ENCODE data around the gene NSUN2.

Gene NSUN2

DNA sequence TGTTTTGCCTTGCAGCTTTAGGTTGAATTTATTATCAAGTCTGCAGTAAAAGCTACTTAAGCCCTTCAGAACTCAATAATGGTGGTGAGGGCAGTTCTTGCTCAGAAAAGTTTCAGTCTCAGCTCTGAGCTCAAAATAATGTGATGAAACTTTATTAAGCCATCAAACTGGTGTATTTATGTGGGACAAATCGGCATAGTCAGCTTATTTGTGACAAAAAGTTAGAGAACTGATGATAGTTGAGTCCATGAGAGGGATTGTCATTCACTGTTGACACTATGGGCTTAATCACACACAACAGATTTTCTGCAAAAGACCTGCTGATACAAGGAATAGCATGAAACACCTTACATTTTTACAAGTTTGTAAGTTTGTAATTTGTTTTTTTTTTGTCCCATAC is 9.8 kb upstream of the NSUN2 start:
- no peak for DNase-seq

DNA sequence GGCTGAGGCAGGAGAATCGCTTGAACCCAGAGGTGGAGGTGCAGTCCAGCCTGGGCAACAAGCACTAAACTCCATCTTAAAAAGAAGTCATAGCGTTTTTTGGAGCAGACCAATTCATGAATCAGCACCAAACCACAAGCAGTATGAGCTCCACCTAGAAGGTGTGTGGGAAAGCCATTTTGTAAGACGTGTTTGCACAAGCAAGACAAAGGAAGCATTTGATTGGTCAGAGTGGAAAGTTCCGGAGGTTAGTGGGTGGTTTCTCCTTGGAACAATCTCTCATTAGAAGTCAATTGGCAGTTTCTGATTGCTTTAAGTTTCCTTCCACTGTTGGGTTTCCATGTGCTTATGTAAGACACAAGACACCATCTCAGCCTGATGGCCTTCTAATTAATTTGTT is 5.4 kb upstream of the NSUN2 start:
- DNase-seq = no peak

DNA sequence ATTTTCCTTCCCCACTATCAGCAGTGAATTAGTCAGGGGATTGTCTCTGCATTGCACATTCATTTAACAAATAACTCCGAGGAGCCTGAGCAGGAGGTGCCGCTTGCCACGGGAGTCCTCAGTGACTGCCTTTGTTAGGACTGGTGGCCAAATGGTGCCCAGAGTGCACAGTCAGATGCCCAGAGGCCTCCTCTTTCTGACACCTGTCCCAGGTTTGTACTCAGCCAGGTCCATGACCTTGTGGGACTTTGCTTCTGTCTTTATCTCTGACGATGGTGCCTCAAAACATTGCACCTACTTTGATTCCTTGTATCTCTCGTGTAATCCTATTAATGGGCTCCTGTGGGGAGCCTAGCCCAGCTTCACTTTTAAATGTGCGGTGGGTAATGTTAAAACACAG is 4.7 kb upstream of the NSUN2 start:
- DNase-seq = no peak

DNA sequence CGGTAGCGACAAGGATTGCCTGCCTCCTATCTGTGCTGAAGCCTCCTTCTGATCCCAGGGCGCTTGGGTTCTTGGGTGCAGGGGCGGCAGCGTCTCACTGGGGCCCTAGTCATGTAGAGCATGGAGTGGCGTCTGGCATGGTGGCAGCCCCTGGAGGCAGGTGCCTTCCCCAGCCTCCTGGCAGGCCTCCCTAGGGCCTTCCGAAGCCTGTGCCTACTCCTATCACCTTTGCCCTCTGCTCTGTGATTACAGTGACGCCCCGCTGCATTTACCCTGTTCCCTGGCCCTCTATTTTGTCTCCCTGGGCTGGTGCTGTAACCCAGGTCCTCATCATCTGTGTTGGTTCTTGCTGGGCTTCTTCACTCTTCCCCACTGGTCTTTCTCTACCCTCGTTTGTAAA is 4.2 kb upstream of the NSUN2 start:
- DNase-seq = no peak

DNA sequence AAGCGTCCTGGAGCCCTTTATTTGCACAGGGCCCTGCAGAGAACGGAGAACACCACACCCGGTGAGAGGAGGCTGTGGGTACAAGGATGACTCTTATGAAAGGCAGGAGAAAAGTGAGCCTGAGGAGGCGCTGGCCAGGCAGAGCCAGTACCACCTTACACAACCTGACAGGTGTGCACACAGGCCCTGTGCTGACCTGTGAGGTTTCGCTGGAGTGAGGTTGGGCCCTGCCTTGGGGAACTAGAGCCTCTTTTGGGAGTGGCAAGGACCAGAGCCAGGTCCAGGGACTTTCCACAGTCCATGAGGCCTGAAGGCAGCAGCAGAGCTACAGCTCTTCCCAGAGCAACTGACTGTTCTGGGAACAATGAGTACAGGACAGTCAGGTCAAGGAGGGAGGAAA is 3.4 kb upstream of the NSUN2 start:
- no peak for DNase-seq

DNA sequence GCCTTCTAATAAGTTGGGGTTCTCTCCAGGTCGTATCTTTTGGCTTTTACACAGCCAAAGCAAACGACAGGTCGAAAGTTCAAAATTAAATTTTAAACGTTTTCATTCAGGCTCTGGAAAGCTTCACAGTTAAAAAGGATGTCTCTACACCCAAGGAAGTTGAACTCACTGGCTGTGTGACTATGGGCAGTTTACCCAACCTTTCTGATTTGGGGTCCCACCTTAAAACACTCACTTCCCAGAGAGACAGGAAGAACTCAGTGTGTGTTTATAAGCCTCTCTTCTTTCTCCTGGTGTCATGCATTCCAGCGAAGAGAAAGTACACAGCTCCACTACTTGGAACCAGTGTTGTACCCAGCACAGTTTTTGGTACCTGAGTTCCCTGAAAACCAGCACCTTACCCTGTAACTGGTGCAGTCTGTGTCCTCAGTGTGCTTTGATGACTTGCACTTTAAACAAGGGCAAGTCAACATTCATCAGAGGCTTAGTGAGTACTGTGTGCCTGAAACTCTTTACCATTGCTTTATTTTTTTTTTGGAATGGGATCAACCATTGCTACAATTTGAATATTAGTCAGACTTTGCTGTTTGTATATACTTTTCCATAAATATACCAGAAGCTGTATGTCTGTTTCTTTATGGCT is 2.1 kb upstream of the NSUN2 start:
- no peak for DNase-seq

DNA sequence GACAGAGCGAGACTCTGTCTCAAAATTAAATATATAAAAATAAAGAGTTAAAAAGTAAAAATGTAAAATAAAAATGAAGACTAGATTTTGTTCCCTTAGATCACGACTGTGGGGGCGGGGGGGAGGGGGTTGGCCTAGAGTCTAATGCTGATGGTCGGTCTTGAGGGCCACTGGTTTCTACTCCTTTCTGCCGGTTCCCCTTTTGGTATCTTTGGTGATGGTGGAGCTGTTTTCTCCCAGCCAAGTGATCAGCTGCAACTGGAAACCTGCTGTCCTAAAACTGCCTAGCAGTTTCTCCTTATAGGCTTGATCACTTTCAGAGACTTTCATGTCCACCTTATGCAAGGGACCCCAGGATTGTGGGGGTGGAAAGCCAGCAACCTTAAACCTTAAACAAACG is 1.5 kb upstream of the NSUN2 start:
- DNase-seq = no peak

DNA sequence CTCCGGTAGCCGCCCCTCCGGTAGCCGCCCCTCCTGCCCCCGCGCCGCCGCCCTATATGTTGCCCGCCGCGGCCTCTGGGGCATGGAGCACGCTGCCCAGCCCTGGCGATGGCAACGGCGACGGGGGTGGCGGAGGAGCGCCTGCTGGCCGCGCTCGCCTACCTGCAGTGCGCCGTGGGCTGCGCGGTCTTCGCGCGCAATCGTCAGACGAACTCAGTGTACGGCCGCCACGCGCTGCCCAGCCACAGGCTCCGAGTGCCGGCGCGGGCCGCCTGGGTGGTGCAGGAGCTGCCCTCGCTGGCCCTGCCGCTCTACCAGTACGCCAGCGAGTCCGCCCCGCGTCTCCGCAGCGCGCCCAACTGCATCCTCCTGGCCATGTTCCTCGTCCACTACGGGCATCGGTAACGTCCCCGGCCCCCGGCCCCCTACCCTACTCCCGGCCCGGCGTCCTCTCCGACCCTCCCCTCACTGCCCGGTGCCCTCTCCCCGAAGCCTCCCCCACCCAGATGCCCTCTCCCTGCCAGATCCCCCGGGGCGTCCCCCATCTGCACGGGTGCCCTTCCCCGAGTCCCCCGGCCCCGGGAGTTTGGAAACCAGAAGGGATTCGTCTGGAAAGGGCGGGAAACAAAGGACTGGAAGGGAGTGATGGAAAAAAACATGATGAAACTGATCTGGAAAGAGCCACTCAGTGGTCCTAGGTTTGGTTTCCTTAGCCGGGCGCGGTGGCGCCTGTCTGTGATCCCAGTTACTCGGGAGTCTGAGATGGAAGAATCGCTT is 813 bp upstream of the NSUN2 start:
- DNase-seq = no peak

DNA sequence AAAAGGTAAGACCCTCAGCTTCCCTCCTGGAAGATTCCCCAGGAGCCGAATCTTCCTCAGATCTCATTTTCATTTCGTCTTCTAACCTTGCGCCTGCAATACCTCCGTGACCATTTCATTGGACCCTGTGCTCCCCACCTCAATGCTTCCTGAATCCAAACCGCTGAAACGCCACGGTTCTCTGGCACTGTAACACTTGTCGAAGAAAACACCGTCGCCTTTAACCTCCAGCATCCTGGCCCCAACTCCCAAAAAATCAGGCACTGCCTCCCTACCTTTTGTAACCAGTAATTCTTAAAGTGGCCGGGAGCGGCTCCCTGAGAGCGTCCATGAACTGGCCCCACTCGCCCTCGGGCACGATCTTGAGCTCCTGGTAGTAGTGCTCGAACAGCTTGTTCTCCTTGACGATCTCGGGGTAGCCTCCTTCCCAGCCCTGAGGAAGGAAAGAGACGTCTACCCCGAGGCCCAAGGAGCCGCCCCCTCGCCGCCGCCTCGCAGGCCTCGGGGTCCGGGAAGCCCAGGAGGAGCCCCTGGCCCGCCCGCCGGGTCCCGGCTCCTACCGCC is 438 bp downstream of the NSUN2 start:
- DNase-seq = peak; percentile 49

DNA sequence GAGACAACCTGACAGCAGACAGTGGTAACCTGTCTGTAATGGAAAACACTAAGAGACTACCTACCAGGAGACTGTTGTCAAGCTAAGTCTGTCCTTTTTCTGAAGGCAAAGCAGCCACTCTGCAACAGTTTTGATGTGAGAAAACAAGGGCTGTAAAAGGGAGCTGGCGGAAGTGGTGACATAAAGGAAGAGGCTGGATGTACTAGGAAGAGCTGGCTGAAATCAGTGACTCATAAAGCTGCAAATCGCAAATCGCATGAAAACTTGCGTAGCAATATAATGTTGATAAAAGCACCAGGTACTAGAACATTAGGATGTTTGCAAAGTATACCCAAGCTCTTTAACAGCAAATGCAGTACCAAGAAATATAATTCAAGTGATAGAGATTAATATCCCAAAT is 1.4 kb downstream of the NSUN2 start:
- no peak for DNase-seq

DNA sequence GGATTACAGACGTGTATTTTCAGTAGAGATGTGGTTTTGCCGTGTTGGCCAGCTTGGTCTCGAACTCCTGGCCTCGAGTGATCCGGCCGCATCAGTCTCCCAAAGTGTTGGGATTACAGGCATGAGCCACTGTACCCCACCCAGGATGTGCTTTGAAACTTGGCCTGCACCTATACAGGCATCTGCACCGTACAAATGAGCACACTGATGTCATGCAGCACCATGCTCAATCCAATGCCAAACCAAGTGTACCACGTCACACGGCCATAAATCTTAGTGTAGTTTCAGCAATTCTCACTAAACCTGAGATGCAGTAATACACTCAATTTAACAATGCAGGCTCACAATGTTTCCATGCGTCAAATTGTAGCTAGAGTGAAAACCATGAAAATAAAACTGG is 6.3 kb downstream of the NSUN2 start:
- no peak for DNase-seq

DNA sequence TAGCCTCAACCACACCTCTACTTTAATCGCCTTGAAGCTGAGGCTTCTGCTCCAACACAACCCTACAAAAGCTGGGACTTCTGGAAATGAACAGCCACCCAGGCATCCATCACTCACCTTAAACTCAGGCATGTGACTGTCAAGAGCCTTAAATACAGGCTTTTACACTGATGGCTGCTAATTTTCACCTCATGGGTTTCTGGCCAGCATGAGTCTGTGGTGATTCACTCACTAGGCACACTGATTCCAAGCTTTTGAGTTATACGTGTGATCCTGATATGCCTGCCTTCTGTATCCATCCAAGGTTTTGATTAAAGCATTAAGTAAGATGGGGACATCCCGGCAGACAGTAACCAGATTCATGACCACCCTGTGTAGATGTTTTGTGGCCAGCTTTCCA is 8.9 kb downstream of the NSUN2 start:
- DNase-seq = no peak

DNA sequence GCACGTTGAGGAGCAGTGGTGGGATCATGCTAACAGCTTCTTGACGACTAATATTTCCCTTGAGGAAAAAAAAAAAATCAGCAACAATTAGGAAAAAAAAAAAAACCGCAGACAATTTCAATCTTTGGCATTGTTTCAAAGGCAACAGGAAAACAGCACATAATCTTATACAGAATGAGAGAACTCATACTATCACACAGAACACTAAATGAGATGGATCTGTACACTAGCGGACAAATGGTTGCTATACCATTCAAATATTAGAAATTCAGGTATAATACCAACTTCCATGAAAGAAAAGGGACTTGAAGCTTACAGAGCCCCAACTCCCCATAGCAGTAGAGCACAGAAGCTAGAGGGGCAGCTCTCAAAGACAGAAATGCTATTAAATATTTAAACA is 9.6 kb downstream of the NSUN2 start:
- no peak for DNase-seq

DNA sequence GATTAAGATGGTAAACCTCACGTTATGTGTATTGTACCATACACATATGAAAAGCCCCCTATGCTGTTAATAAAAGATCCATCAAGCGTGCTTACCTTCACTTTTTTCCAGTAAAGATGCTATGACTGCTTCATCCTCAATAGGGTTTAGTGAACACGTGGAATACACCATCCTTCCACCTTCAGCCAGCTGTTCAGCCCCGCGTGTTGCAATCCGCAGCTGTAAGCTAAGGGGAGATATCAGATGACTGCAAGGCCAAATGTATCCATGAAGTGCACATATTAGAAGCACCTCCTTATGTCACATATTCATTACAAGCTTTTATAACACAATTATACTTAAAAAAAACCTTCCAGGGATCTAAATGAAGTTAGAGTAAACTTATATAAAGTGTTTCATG is 16.2 kb downstream of the NSUN2 start:
- DNase-seq = no peak

DNA sequence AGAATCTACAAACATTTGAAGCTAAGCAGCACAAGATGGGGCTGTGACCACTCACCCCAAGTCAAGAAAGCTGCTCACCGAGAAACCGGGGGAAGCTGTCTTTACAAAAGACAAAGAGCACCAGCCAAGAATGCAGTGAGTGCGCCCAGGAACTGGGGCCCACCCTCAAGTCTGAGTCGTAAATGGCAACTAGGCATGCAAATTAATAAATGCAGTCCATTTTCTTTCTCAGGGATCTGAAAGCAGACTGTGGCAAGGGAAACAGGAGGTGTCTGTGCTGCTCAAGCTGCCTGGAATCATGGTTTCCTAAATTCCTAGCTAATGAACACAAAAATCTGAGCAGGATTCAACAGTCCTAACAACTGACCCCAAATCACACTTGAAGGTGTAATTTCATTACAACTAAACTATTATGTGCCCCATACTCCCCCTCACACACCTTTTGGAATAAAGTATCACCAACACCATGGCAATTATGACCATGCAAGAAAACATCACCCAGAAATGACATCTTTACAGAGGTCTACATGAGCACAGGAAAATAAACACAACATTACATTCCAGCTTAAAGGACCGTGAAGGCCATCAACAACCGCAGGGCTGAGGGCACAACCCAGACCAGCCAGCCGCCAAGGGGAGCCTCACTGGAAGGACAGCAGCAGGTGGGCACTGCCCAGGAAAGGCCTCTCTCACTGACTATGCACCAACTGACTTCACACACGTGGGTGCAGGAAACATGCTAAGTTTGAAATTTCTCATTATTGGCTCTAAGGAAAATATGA is 17.6 kb downstream of the NSUN2 start:
- no peak for DNase-seq

DNA sequence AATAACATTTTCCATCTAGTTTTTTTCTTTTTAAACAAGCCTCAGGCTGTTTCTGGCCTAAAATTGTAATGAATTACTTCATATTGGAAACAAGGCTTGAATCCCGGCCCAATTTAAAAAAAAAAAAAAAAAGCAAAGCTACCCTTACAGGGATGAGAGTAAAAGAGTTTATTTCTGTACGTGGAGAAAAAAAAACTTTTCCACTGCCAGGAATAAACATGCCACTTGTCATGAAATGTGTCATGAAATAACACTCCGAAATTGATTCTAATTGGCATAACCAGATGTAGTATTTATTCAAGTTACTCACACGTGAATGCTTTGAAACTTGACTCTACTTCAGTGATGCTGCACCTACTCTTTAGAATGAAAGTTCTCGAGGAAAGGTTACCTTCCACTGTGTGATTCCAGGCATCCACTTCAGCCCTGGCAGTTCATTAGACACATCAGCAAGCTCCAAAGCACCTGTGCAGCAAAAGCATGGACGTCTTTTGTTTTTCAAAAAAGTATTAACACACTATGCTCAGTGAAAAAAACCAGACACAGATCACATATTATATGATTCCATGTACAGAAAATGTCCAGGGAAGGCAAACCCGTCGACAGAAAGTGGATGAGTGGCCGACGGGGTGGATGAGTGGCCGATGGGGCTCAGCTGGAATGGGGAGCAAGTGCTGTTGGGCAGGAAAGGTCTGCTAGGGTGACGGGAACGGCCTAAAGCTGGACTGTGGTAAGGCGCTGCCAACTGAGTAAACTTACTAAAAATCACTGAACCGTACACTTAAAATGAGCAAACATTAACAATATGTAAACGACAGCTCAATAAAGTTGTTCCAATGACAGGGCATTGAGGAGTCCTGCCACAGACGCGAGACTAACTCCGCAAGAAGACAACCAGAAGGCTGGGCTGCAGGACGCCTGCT is 21.2 kb downstream of the NSUN2 start:
- DNase-seq = no peak

DNA sequence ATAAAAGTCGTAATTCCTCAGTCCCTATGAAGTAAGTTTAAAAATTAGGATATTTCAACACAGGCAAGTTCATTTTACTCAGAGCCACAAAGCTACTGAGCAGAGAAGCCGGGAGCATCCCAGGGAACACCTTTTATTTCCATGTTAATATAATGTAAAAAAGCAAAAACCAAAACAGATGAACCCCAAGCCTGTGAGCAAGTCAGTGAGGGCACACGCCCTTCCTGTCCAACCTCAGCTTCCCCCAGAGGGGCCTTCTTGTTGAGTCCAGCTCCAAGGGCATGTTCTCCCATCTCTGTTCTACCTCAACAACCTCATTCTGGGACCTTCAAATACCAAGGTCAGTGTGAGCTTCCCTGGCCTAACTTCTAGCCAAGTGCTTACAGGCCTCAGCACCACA is 24.8 kb downstream of the NSUN2 start:
- no peak for DNase-seq

DNA sequence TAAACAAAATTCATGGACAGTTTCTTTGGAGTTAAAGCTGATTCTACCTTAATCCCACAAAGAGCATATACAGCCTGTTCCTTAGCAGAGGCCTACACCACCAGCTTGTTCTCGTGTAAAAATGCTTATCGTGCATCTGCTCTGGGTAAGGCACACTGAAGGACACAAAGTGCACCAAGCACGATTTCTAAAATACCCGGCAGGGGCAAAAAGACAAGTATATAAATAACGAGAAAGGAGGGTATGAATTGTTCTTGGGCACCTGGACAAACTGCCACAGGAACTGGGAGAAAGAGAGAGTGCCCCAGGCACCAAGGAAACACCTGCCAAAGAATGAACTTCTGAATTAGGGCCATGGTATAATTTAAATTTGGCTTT is 25.3 kb downstream of the NSUN2 start:
- DNase-seq = no peak

DNA sequence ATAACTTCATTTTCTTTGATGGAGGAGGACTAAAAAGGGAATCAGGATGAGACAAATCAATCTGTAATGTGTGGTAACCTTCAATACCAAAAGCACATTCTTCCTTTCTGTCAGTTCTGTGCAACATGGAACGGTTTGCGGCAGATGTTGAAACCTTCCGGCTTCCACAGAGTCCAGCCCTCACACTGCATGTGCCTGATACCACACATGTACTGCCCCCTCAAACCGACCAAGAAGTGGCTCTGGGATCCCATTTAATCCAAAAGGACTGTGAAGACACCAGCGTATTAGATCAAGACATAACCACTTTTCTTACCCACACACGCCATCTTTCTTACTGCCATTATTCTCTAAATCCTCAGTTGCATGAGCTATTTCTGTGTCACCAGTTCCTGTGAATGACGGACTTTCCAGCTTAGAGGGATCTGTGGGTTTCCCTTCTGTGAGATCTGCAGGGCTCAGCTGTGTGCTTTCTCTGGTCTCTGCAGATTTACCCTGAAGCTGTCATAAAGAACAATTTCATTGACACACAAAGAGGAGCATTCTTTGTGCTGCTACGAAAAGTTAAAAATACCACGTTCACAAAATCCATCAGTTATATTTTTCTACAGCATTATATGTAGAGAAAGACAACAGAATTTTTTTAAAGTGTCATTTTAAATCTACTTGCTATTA is 25.8 kb downstream of the NSUN2 start:
- DNase-seq = no peak

DNA sequence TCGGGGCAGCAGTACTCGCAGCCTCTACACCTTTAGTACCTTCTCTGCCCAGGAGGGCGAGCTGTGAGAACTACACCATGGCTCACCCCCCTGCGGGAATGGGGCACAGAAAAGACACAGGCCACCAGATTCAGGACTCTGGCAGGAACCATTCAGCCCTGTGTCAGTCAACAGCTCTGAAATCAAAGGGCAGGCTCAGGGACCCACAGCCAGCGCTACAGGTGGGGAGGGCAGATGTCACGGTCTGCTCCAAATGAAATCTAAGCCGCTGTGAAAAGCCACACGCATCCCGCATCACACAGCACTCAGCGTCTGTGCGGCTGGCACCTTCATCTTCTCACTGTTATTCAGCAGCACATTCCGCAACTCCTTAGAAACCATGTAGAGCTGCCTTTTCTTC is 27.9 kb downstream of the NSUN2 start:
- DNase-seq = no peak

DNA sequence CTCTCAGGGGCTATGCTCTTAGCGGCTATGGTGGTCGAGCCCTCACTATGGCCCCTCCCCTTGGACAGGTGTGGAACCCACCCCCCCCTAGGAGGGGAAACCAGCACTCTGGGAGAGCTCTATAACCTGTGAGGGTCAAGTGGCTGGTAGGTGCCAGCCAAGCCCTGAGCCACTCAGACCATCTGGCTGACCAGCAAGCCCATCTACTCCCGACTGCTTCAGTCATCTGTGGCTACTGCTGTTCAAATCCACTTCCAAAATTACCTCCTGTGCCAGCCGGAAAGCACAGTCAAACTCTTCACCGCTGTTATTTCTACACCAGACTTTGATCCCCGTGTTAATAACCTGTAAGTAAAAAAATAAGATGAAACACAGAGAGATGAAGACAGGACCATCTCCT is 28.5 kb downstream of the NSUN2 start:
- DNase-seq = no peak

DNA sequence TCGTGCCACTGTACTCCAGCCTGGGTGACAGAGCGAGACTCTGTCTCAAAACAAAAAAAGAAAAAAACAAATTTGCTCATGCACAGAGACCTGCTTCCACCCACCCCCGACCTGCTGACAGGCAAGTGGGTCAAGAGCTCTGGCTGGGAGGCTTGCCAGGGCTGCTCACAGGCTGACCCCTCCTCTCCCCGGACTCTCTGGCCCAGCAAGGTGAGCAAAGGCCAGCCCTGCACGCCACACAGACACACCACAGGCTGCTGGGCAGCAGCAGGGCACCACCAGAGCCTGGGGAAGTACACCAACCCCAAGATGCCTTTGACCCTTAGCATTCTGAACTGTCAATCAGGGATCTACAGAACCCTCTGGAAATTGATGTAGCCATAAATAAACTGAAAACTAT is 29.2 kb downstream of the NSUN2 start:
- DNase-seq = no peak

Measured in GDM1 (cell line).